Endothelial cell of umbilical vein (primary cell): ENCODE data around the gene LRSAM1. TPM values are rescaled to one million over a fixed set of nuclear protein-coding genes. Genes with fewer than 3 reads are reported as not detected.

Source experiments
- BruUV-seq: library from RNA; stranded (reverse); fragments of 400-500 nt; replicated peaks from 2 replicates; lab custom pipeline; 2021; lab: Mats Ljungman, UMichigan
- CTCF ChIA-PET: fragments of 300-600, 350-600 bp; sonication (Branson Sonifier 250); formaldehyde crosslinking; loops from one replicate; lab custom pipeline; 2021; ENCODE audit warnings: antibody characterized with exemption, inconsistent platforms; lab: Charles Lee
- POLR2A ChIA-PET: fragments of 300-600, 350-600 bp; sonication (Branson Sonifier 250); formaldehyde crosslinking; loops from one replicate; lab custom pipeline; 2021; ENCODE audit warnings: antibody characterized with exemption, inconsistent platforms; lab: Charles Lee
- DNase-seq: peaks from one replicate; pipeline ENCODE4 v3.0.0-alpha.2; 2011; ENCODE audit warnings: low read depth, low spot score
- FAIRE-seq: peaks from 2 replicates; lab custom pipeline; 2011; peaks lifted over from hg19 to GRCh38; lab: Jason Lieb, UNC
- H2AFZ ChIP-seq: 2 replicates; pipeline ENCODE4 v1.6.0; 2012; ENCODE audit warnings: low read depth, low read length, control low read depth, inconsistent platforms
- H3K27ac ChIP-seq: 2 replicates; pipeline ENCODE4 v1.5.1; 2011; ENCODE audit warnings: low read depth, mild to moderate bottlenecking, control low read depth, low read length, moderate library complexity; ENCODE audit not compliant: insufficient read depth
- H3K27me3 ChIP-seq, 2 experiments: 2 replicates each; pipeline versions ENCODE4 v1.6.0 to v1.6.1; 2011; ENCODE audit warnings: low read length in 2 of 2, mixed read lengths in 1 of 2; ENCODE audit not compliant: control insufficient read depth in 2 of 2, insufficient read depth in 2 of 2
- H3K36me3 ChIP-seq, 2 experiments: 2 replicates in 1 of 2; 3 replicates in 1 of 2; pipeline ENCODE4 v1.5.1; 2011; ENCODE audit warnings: low read length in 2 of 2, mild to moderate bottlenecking in 1 of 2, moderate library complexity in 1 of 2; ENCODE audit not compliant: control insufficient read depth in 2 of 2, insufficient read depth in 2 of 2; ENCODE audit errors: extremely low read depth in 1 of 2
- H3K4me1 ChIP-seq: 3 replicates; pipeline ENCODE4 v1.5.1; 2011; ENCODE audit warnings: mild to moderate bottlenecking, low read length; ENCODE audit not compliant: control insufficient read depth, insufficient read depth; ENCODE audit errors: extremely low read depth
- H3K4me2 ChIP-seq: 2 replicates; pipeline ENCODE4 v1.6.1; 2011; ENCODE audit warnings: low read length, control low read depth, mixed read lengths; ENCODE audit not compliant: insufficient read depth
- H3K4me3 ChIP-seq, 3 experiments: fragments of 200-600 bp in 1 of 3; sonication (generic), shearing (Covaris generic) in 1 of 3; replicated peaks in 1 of 3; 2 replicates each; pipeline ENCODE4 v1.5.1; 2011 to 2016; ENCODE audit warnings: control low read depth in 3 of 3, low read length in 3 of 3, mild to moderate bottlenecking in 2 of 3, inconsistent platforms in 1 of 3, low read depth in 1 of 3, moderate library complexity in 1 of 3; ENCODE audit not compliant: insufficient read depth in 1 of 3
- H3K79me2 ChIP-seq: 2 replicates; pipeline ENCODE4 v1.6.0; 2012; ENCODE audit warnings: low read length, inconsistent platforms; ENCODE audit not compliant: control insufficient read depth, insufficient read depth
- H3K9ac ChIP-seq: replicated peaks from 2 replicates; pipeline ENCODE3; 2011; ENCODE audit warnings: low read length, control low read depth; ENCODE audit not compliant: insufficient read depth; ENCODE audit errors: extremely low read depth
- H3K9me1 ChIP-seq: replicated peaks from 3 replicates; pipeline ENCODE4 v1.6.0; 2011; ENCODE audit warnings: mild to moderate bottlenecking, low read length; ENCODE audit not compliant: control insufficient read depth, insufficient read depth; ENCODE audit errors: extremely low read depth
- H3K9me3 ChIP-seq: replicated peaks from 2 replicates; pipeline ENCODE4 v1.5.1; 2012; ENCODE audit warnings: low read length, inconsistent platforms; ENCODE audit not compliant: control insufficient read depth, insufficient read depth
- H4K20me1 ChIP-seq: replicated peaks from 2 replicates; pipeline ENCODE3; 2011; ENCODE audit warnings: mild to moderate bottlenecking, low read length; ENCODE audit not compliant: control insufficient read depth, insufficient read depth; ENCODE audit errors: extremely low read depth
- EZH2 ChIP-seq: IDR thresholded peaks from 2 replicates; pipeline ENCODE4 v1.6.1; 2012; ENCODE audit warnings: borderline replicate concordance, low read depth, mild to moderate bottlenecking, moderate library complexity, low read length, inconsistent platforms; ENCODE audit not compliant: severe bottlenecking
- FOS ChIP-seq: IDR thresholded peaks from 2 replicates; pipeline ENCODE4 v1.6.1; 2011; ENCODE audit warnings: mild to moderate bottlenecking, low read length, moderate library complexity, borderline replicate concordance; ENCODE audit not compliant: insufficient read depth
- GATA2 ChIP-seq: IDR thresholded peaks from 2 replicates; pipeline ENCODE4 v1.7.0; 2011; ENCODE audit warnings: low read depth, mild to moderate bottlenecking, moderate library complexity, mixed read lengths, low read length; ENCODE audit not compliant: insufficient read length, insufficient read depth
- JUN ChIP-seq: IDR thresholded peaks from 2 replicates; pipeline ENCODE4 v1.6.1; 2011; ENCODE audit warnings: borderline replicate concordance, low read depth; ENCODE audit not compliant: insufficient read length, insufficient read depth
- MYC ChIP-seq: IDR thresholded peaks from one replicate; pipeline ENCODE4 v1.6.1; 2011; ENCODE audit warnings: mild to moderate bottlenecking, low read depth, low read length
- POLR2A ChIP-seq: IDR thresholded peaks from 2 replicates; pipeline ENCODE4 v1.6.1; 2012; ENCODE audit warnings: low read depth, mild to moderate bottlenecking, control low read depth, low read length
- POLR2AphosphoS5 ChIP-seq: IDR thresholded peaks from 2 replicates; pipeline ENCODE4 v1.6.1; 2012; ENCODE audit warnings: low read depth, mild to moderate bottlenecking, control low read depth, low read length, moderate library complexity; ENCODE audit not compliant: insufficient read depth
- dilution Hi-C: fragments of 300-500 bp; cut with MboI; formaldehyde crosslinking; loops from one replicate; pipeline ENCODE4 v1.15.0; 2019; ENCODE audit warnings: low sequenced_read_pairs; ENCODE audit not compliant: extremely low pct_ligation_motif_present
- intact Hi-C: fragments of 100-400 bp; cut with micrococcal nuclease; formaldehyde crosslinking; loops from one replicate; pipeline ENCODE4 v1.10.0; 2022
- polyA plus RNA-seq, 4 experiments: library from polyadenylated mRNA; depleted of rRNA in 3 of 4; stranded (reverse) in 3 of 4; unstranded in 1 of 4; fragments of >200 nt; gene quantifications; 2 replicates each; pipeline versions ENCODE4 v1.2.1 to v1.2.3, GENCODE V29; 2011 to 2012; ENCODE audit warnings: missing spikeins in 1 of 4
- total RNA-seq: library from RNA; stranded (reverse); gene quantifications from 2 replicates; pipeline ENCODE4 v1.2.3, GENCODE V29; 2021
- TF ChIP-seq, protein P1 (sequence below): IDR thresholded peaks from 2 replicates; pipeline ENCODE4 v1.6.1; 2011; ENCODE audit not compliant: insufficient read depth, insufficient read length
- TF ChIP-seq, protein P2 (sequence below), 2 donors: IDR thresholded peaks; 1 replicate in 1 of 2; 2 replicates in 1 of 2; pipeline ENCODE4 v1.5.1; 2011; ENCODE audit warnings: low read length in 2 of 2, mild to moderate bottlenecking in 2 of 2, moderate library complexity in 2 of 2, control low read depth in 1 of 2, inconsistent platforms in 1 of 2, low read depth in 1 of 2; ENCODE audit not compliant: insufficient read depth in 1 of 2; ENCODE audit errors: extremely low read depth in 1 of 2

LRSAM1 gene
- total and polyA plus RNA-seq, 2 donors (not counting 3 experiments of a cell fraction or from before 2014, with no cell fraction given) = 10.8 to 18.9 TPM

DNA sequence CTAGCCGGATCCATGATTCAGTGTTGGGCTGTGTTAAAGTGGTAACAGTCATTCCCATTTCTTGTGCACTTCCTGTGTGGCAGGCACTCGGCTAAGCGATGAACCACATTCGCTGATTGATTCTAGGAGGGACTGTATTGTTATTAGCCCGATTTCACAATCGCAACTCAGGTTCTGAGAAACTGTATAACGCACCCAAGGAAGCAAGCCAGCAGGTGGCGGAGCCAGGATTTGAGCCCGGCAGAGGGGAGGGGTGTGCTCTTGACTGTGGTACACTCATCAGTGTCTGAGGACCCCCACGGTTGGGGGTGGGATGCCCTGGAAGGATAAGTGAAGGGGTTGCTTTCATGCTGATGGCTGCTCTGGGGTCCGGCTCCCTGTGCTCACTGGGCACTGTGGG, 34.7 kb downstream of the LRSAM1 start:
- BruUV-seq = no TSS peak
- TF ChIP-seq, protein P1, sequence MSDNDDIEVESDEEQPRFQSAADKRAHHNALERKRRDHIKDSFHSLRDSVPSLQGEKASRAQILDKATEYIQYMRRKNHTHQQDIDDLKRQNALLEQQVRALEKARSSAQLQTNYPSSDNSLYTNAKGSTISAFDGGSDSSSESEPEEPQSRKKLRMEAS = no peak
- TF ChIP-seq, protein P2, sequence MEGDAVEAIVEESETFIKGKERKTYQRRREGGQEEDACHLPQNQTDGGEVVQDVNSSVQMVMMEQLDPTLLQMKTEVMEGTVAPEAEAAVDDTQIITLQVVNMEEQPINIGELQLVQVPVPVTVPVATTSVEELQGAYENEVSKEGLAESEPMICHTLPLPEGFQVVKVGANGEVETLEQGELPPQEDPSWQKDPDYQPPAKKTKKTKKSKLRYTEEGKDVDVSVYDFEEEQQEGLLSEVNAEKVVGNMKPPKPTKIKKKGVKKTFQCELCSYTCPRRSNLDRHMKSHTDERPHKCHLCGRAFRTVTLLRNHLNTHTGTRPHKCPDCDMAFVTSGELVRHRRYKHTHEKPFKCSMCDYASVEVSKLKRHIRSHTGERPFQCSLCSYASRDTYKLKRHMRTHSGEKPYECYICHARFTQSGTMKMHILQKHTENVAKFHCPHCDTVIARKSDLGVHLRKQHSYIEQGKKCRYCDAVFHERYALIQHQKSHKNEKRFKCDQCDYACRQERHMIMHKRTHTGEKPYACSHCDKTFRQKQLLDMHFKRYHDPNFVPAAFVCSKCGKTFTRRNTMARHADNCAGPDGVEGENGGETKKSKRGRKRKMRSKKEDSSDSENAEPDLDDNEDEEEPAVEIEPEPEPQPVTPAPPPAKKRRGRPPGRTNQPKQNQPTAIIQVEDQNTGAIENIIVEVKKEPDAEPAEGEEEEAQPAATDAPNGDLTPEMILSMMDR (IDR thresholded peaks at IDR 0.05; ENCODE audit: extremely low read depth in 1 of 2, insufficient read depth in 1 of 2, low read depth in 1 of 2, low read length in 2 of 2) = no peak
- Histone ChIP-seq H4K20me1 (no peaks in the 10 kb centered on the region), H3K79me2 (no peaks in the 10 kb centered on the region), H3K9me3 (no peaks in the 10 kb centered on the region), H3K27me3 (no peaks in the 10 kb centered on the region), H3K9me1 (no peaks in the 10 kb centered on the region), H3K4me2 (no peak overlapping the region), H2AFZ (no peak overlapping the region), H3K4me3 (no peak overlapping the region), H3K27ac (no peak overlapping the region), H3K36me3 (peaks cover 0 to 21% of the 10 kb centered on the region in 2 experiments), H3K4me1 (no peaks in the 10 kb centered on the region), H3K9ac (no peak overlapping the region)
- ChIA-PET POLR2A (no interaction called here), CTCF (no interaction called here)
- intact Hi-C loops = no loop called here
- DNase-seq = no peak
- no peak for FAIRE-seq
- dilution Hi-C loops = no loop called here

DNA sequence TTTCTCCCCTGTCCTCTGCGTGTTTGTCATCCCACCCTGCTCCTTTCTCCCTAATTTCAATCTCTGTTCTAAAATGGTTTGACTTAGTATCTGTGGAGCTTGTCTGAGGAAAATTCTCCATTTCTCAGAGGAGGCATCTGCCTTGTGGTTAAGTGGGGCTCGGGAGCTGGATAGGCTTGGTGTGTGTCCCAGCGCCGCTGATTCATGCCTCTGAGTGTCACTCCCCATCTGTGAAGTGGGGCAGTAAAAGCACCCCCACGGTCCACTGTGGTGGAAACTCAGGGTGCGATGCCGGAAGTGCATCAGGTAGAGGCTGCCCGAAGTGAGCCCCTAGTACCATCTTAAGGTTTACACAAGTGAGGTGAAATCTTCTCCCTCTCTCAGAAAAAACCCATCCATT, 37.6 kb downstream of the LRSAM1 start:
- no peaks in the 10 kb centered on the region for H3K4me1 ChIP-seq
- no peak overlapping the region for H3K9ac ChIP-seq
- no peaks in the 10 kb centered on the region for H3K9me3 ChIP-seq
- H3K9me1 ChIP-seq = no peaks in the 10 kb centered on the region
- ChIA-PET CTCF (interaction anchor here (1.1 kb wide), 1 partner anchor 15 kb away, joined by 3 read pairs; no protein-coding TSS in a partner anchor), POLR2A (no interaction called here)
- no peaks in the 10 kb centered on the region for H3K79me2 ChIP-seq
- dilution Hi-C loops (no loop called here), intact Hi-C loops (no loop called here)
- H3K27me3 ChIP-seq = no peaks in the 10 kb centered on the region
- FAIRE-seq (no peak), DNase-seq (no peak)
- no peak overlapping the region for H2AFZ ChIP-seq
- peaks cover 2 to 25% of the 10 kb centered on the region in 2 experiments for H3K36me3 ChIP-seq
- H3K27ac ChIP-seq = no peak overlapping the region
- no peak overlapping the region for H3K4me2 ChIP-seq
- TF ChIP-seq POLR2AphosphoS5 = no peak
- TF ChIP-seq, protein P1 = no peak
- no peak for TF ChIP-seq POLR2A
- TF ChIP-seq FOS = no peak
- TF ChIP-seq EZH2 = no peak
- TF ChIP-seq, protein P2 (IDR thresholded peaks at IDR 0.05; ENCODE audit: extremely low read depth in 1 of 2, insufficient read depth in 1 of 2, low read depth in 1 of 2, low read length in 2 of 2) = no peak
- no peak for TF ChIP-seq JUN
- TF ChIP-seq GATA2 = no peak
- TF ChIP-seq MYC = no peak
- no peak overlapping the region for H3K4me3 ChIP-seq
- no TSS peak for BruUV-seq
- H4K20me1 ChIP-seq = no peaks in the 10 kb centered on the region
